Suppressor macrophage treated with lipopolysaccharide for 4 hours (primary cell): Measurements from ENCODE around the gene MYMX.

Experiments
- DNase-seq: peaks from one replicate; pipeline ENCODE4 v3.0.0-alpha.2; 2020

MYMX gene

GRCh38 chr6:44234101-44235025 lies 17.6 kb downstream of the MYMX start:
- peak; percentile 37 for DNase-seq

DNA sequence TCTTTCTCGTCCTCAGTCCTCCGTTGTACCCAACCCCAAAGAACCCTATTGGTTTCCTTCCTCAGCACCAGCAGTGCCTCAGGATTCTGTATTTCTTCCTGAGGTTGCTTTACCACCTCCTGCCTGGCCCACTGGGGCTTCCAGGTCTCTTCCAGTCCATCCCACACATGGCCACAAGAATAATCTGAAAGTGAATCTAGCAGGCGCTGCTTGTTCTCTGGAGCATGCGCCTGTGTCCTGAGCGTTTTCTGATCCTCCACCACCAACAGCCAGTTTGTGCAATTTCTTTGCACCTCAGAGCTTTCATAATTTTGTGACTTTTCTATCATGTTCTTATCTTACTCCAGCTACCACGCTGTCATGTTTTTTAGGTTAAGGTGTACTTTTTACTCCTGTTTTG lies 18.5 kb downstream of the MYMX start:
- DNase-seq = no peak

- DNase-seq = no peak
Measured at GRCh38 chr6:44235891-44236516, 19.3 kb downstream of the MYMX start.

GRCh38 chr6:44237021-44237812 lies 20.5 kb downstream of the MYMX start:
- peak; percentile 96 for DNase-seq

DNA sequence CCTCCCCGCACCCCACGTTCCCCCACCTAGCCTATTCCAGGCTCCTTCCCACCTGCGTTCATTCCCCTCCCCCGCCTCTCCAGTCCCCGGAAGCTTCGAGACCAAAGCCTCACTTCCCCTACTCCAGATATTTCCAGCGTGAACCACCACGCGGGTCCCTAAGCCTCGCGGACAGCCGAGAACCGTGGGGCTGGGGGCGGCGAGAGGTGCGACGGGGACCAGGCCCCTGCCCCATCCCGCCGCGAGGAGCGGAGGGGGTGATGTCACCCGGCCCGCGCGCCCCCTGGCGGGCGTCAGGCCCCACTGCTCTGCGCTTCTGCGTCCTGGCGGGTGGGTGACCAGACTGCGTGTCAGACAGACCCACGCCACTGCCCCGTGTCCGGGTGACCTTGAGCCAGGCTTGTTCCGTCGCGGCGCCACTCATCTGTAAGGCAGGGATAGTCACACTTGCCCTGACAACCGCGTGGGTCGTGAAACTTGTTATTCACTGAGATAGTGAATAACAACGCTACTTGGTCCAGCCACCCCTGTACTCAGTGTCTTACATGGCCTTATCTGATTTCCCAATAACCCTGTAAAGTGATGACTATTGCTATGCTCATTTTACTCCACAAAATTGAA lies 21.2 kb downstream of the MYMX start:
- DNase-seq = peak; percentile 89

GRCh38 chr6:44238687-44239350 lies 22.1 kb downstream of the MYMX start:
- no peak for DNase-seq

DNA sequence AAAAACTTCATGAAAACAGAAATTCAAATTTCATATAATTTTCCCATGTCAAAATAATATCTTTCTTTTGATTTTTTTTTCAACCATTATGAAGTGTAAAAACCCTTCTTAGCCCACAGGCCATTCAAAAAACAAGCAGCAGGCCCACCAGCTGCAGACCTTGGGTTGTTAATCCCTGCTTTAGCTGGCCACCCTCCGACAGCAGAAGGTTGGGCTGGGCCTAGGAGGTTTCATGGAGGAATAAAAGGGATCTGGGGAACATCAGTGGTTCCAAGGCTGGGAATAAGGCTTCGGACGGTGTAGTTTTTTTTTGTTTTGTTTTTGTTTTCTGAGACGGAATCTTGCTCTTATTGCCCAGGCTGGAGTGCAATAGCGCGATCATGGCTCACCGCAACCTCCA lies 26.6 kb downstream of the MYMX start:
- DNase-seq = no peak

DNA sequence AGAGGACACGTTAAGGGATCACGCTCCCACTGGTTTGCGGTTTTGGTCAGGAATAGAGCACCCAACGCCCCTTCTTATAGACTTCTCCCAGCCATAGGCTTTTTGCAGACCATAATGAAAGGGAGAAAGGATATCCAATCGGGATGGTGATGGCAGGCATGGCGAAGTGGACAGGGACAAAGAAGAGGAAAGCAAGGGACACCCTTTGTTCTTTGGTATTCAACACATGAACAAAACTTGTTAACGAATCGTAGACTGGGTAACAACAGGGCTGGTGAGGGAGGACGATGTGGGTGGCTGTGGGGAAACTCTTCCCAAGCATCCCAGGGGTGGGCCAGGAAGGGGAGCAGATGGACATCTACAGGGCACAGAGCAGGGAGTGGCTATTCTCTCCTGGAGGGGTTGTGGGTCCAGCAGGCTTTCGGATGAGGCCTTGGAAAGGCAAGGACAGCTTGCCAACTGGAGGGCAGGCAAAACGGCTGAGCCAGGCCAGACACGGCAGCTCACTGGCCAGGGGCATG lies 28.7 kb downstream of the MYMX start:
- DNase-seq = no peak

DNA sequence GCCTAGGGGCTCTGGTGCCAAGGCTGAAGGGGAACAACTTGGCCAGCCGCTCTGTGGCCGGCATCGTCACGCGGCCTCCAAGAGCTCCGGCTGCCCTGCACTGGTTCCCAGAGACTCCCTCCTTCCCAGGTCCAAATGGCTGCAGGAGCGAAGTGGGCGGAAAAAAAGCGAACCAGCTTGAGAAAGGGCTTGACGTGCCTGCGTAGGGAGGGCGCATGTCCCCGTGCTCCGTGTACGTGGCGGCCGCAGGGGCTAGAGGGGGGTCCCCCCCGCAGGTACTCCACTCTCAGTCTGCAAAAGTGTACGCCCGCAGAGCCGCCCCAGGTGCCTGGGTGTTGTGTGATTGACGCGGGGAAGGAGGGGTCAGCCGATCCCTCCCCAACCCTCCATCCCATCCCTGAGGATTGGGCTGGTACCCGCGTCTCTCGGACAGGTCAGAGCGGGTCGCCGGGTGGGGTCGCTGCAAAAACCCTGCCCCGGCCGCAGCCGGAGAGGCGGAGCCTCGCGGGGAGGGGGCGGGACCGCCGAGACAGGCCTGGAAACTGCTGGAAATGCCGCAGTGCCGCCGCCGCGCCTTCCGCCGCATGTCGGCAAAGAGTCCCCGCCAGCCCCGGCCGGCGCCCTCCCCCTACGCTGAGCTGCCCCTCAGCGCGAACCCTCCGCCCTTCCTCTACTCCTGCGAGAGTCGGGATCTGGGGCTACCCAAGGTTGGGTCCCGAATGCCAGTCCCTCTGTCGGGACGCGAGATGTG lies 29.4 kb downstream of the MYMX start:
- DNase-seq = peak; percentile 74

DNA sequence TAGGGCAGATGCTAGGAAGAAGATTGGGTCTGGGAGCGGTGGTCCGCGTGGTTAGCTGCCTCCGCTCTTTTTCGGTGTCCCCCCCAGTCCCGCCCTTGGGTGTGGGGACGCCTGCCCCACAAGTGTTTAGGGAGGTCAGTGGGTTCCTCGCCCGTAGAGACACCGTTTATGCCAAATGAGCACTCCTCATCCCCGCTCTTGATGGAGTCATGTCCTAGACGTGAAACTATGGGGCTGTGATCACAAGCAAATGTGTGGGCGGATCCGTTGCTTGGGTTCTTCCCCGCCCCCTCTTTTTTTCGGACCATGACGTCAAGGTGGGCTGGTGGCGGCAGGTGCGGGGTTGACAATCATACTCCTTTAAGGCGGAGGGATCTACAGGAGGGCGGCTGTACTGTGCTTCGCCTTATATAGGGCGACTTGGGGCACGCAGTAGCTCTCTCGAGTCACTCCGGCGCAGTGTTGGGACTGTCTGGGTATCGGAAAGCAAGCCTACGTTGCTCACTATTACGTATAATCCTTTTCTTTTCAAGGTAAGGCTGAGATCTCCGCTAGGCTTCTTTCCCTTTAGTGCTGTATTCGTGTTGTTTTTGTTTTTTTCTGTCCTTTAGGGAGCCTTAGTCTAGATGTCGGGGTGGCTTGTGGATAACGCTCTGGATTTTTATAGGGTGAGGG lies 30.1 kb downstream of the MYMX start, which contains the start of gene HSP90AB1:
Gene HSP90AB1, plus strand, starts transcription at position 439 of the 675 bp plus-strand sequence. CDS start 1,529 bp downstream, outside the sequence.
- peak; percentile 96 for DNase-seq

- DNase-seq = peak; percentile 82
Measured at GRCh38 chr6:44247338-44248302, 30.9 kb downstream of the MYMX start.

DNA sequence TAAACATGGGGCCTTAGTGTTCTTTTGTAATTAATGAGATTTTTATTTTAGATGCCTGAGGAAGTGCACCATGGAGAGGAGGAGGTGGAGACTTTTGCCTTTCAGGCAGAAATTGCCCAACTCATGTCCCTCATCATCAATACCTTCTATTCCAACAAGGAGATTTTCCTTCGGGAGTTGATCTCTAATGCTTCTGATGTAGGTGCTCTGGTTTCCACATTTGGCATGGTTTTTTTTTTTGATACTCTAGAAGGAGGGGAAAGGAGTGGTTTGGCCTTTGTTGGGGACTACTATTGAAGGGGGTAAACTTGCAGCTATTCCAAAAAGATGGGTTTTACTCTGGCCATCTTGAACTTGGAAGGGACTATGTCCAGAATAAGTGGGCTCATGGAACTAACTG lies 31.9 kb downstream of the MYMX start:
- no peak for DNase-seq

- no peak for DNase-seq
Measured at GRCh38 chr6:44249082-44249748, 32.5 kb downstream of the MYMX start.

GRCh38 chr6:44250067-44250717 lies 33.5 kb downstream of the MYMX start:
- DNase-seq = no peak

DNA sequence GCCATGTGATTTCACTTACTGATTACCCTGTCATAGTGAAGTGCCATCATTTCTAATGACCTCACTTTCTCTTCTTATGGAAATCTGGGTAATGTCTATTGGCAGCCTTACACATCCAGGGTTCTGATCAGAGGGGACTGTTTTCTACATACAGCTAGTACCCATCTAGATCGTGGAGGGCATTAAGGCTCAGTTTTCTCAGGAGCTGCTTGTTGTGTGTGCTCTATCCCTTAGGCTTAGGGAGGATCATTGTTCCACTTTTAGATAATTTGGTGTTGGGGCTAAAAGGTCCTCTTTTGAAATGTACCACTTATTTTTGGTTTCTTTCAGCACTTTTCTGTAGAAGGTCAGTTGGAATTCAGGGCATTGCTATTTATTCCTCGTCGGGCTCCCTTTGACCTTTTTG lies 34.0 kb downstream of the MYMX start:
- no peak for DNase-seq

GRCh38 chr6:44251576-44252524 lies 35.1 kb downstream of the MYMX start:
- DNase-seq = no peak
